ENCODE results near the gene IQSEC3.
"Not testable (repeated sequence)": the region's sequence is repeated elsewhere in the genome, so short reads cannot be mapped to it uniquely, and the experiment has no call there.

The IQSEC3 gene

GRCh38 chr12:72018-72417 is 5.5 kb downstream of the IQSEC3 start:
- H3K27ac ChIP-seq (ENCODE audit: low read length); H3K9ac ChIP-seq (ENCODE audit: low read length in 2 of 2); H3K4me1 ChIP-seq (ENCODE audit: control insufficient read depth, insufficient read depth, low read length); H3K36me3 ChIP-seq (ENCODE audit: control insufficient read depth in 2 of 2, insufficient read depth in 2 of 2, low read length in 2 of 2); H3K9me3 ChIP-seq (ENCODE audit: control insufficient read depth in 2 of 2, low read length in 2 of 2); H3K4me3 ChIP-seq (ENCODE audit: low read length in 2 of 2): not testable (repeated sequence)
- peaks cover 14 to 16% of the 10 kb centered on the region in 2 donors for H3K27me3 ChIP-seq (ENCODE audit: control insufficient read depth in 1 of 2, insufficient read depth in 2 of 2, low read length in 2 of 2)

- H3K27me3 ChIP-seq (ENCODE audit: control insufficient read depth in 1 of 2, insufficient read depth in 2 of 2, low read length in 2 of 2): peaks cover 16 to 20% of the 10 kb centered on the region in 2 donors
- not testable (repeated sequence) for H3K9me3 ChIP-seq (ENCODE audit: control insufficient read depth in 2 of 2, low read length in 2 of 2); H3K4me3 ChIP-seq (ENCODE audit: low read length in 2 of 2); H3K27ac ChIP-seq (ENCODE audit: low read length); H3K9ac ChIP-seq (ENCODE audit: low read length in 2 of 2); H3K4me1 ChIP-seq (ENCODE audit: control insufficient read depth, insufficient read depth, low read length); H3K36me3 ChIP-seq (ENCODE audit: control insufficient read depth in 2 of 2, insufficient read depth in 2 of 2, low read length in 2 of 2)
These were observed 8.0 kb downstream of the IQSEC3 start for GRCh38 chr12:74420-75190.

- not testable (repeated sequence) for H3K9ac ChIP-seq (ENCODE audit: low read length in 2 of 2); H3K4me3 ChIP-seq (ENCODE audit: low read length in 2 of 2); H3K4me1 ChIP-seq (ENCODE audit: control insufficient read depth, insufficient read depth, low read length); H3K36me3 ChIP-seq (ENCODE audit: control insufficient read depth in 2 of 2, insufficient read depth in 2 of 2, low read length in 2 of 2); H3K9me3 ChIP-seq (ENCODE audit: control insufficient read depth in 2 of 2, low read length in 2 of 2); H3K27ac ChIP-seq (ENCODE audit: low read length)
- peaks cover 13 to 20% of the 10 kb centered on the region in 2 donors for H3K27me3 ChIP-seq (ENCODE audit: control insufficient read depth in 1 of 2, insufficient read depth in 2 of 2, low read length in 2 of 2)
These were observed 9.0 kb downstream of the IQSEC3 start for GRCh38 chr12:75541-75940.

GRCh38 chr12:76102-76501 is 9.5 kb downstream of the IQSEC3 start:
- not testable (repeated sequence) for H3K4me1 ChIP-seq (ENCODE audit: control insufficient read depth, insufficient read depth, low read length); H3K9ac ChIP-seq (ENCODE audit: low read length in 2 of 2); H3K4me3 ChIP-seq (ENCODE audit: low read length in 2 of 2); H3K36me3 ChIP-seq (ENCODE audit: control insufficient read depth in 2 of 2, insufficient read depth in 2 of 2, low read length in 2 of 2); H3K9me3 ChIP-seq (ENCODE audit: control insufficient read depth in 2 of 2, low read length in 2 of 2); H3K27ac ChIP-seq (ENCODE audit: low read length)
- H3K27me3 ChIP-seq (ENCODE audit: control insufficient read depth in 1 of 2, insufficient read depth in 2 of 2, low read length in 2 of 2): peaks cover 13 to 20% of the 10 kb centered on the region in 2 donors

- H3K27me3 ChIP-seq (ENCODE audit: control insufficient read depth in 1 of 2, insufficient read depth in 2 of 2, low read length in 2 of 2): peaks cover 17 to 23% of the 10 kb centered on the region in 2 donors
These were observed 10.0 kb downstream of the IQSEC3 start for GRCh38 chr12:76551-76950.

GRCh38 chr12:77101-77719 is 10.6 kb downstream of the IQSEC3 start:
- H3K9ac ChIP-seq (ENCODE audit: low read length in 2 of 2); H3K4me3 ChIP-seq (ENCODE audit: low read length in 2 of 2); H3K4me1 ChIP-seq (ENCODE audit: control insufficient read depth, insufficient read depth, low read length); H3K27ac ChIP-seq (ENCODE audit: low read length); H3K9me3 ChIP-seq (ENCODE audit: control insufficient read depth in 2 of 2, low read length in 2 of 2); H3K36me3 ChIP-seq (ENCODE audit: control insufficient read depth in 2 of 2, insufficient read depth in 2 of 2, low read length in 2 of 2): not testable (repeated sequence)
- H3K27me3 ChIP-seq (ENCODE audit: control insufficient read depth in 1 of 2, insufficient read depth in 2 of 2, low read length in 2 of 2): peaks cover 19 to 24% of the 10 kb centered on the region in 2 donors

More at GRCh38 chr12:76551-76950, 10.0 kb downstream of the IQSEC3 start:
- not testable (repeated sequence) for H3K4me1 ChIP-seq (ENCODE audit: control insufficient read depth, insufficient read depth, low read length); H3K36me3 ChIP-seq (ENCODE audit: control insufficient read depth in 2 of 2, insufficient read depth in 2 of 2, low read length in 2 of 2); H3K4me3 ChIP-seq (ENCODE audit: low read length in 2 of 2); H3K27ac ChIP-seq (ENCODE audit: low read length); H3K9me3 ChIP-seq (ENCODE audit: control insufficient read depth in 2 of 2, low read length in 2 of 2); H3K9ac ChIP-seq (ENCODE audit: low read length in 2 of 2)

- H3K9ac ChIP-seq (ENCODE audit: low read length in 2 of 2); H3K36me3 ChIP-seq (ENCODE audit: control insufficient read depth in 2 of 2, insufficient read depth in 2 of 2, low read length in 2 of 2); H3K4me3 ChIP-seq (ENCODE audit: low read length in 2 of 2); H3K9me3 ChIP-seq (ENCODE audit: control insufficient read depth in 2 of 2, low read length in 2 of 2); H3K27ac ChIP-seq (ENCODE audit: low read length); H3K4me1 ChIP-seq (ENCODE audit: control insufficient read depth, insufficient read depth, low read length): not testable (repeated sequence)
- H3K27me3 ChIP-seq (ENCODE audit: control insufficient read depth in 1 of 2, insufficient read depth in 2 of 2, low read length in 2 of 2): peaks cover 23 to 24% of the 10 kb centered on the region in 2 donors
These were observed 11.3 kb downstream of the IQSEC3 start for GRCh38 chr12:77769-78383.

GRCh38 chr12:78981-79380 is 12.4 kb downstream of the IQSEC3 start:
- peaks cover 24 to 27% of the 10 kb centered on the region in 2 donors for H3K27me3 ChIP-seq (ENCODE audit: control insufficient read depth in 1 of 2, insufficient read depth in 2 of 2, low read length in 2 of 2)

GRCh38 chr12:80681-81190 is 14.2 kb downstream of the IQSEC3 start:
- Histone ChIP-seq H3K4me3 (ENCODE audit: low read length in 2 of 2) (no peak overlapping the region), H3K9me3 (ENCODE audit: control insufficient read depth in 2 of 2, low read length in 2 of 2) (no peaks in the 10 kb centered on the region), H3K9ac (ENCODE audit: low read length in 2 of 2) (no peak overlapping the region), H3K27ac (ENCODE audit: low read length) (no peak overlapping the region), H3K27me3 (ENCODE audit: control insufficient read depth in 1 of 2, insufficient read depth in 2 of 2, low read length in 2 of 2) (peaks cover 27 to 31% of the 10 kb centered on the region in 2 donors), H3K36me3 (ENCODE audit: control insufficient read depth in 2 of 2, insufficient read depth in 2 of 2, low read length in 2 of 2) (no peaks in the 10 kb centered on the region), H3K4me1 (ENCODE audit: control insufficient read depth, insufficient read depth, low read length) (no peaks in the 10 kb centered on the region)

More at GRCh38 chr12:78981-79380, 12.4 kb downstream of the IQSEC3 start:
- H3K9ac ChIP-seq (ENCODE audit: low read length in 2 of 2): no peak overlapping the region
- no peaks in the 10 kb centered on the region for H3K4me1 ChIP-seq (ENCODE audit: control insufficient read depth, insufficient read depth, low read length)
- H3K36me3 ChIP-seq (ENCODE audit: control insufficient read depth in 2 of 2, insufficient read depth in 2 of 2, low read length in 2 of 2): no peaks in the 10 kb centered on the region
- no peaks in the 10 kb centered on the region for H3K9me3 ChIP-seq (ENCODE audit: control insufficient read depth in 2 of 2, low read length in 2 of 2)
- H3K4me3 ChIP-seq (ENCODE audit: low read length in 2 of 2): no peak overlapping the region
- no peak overlapping the region for H3K27ac ChIP-seq (ENCODE audit: low read length)

- H3K36me3 ChIP-seq (ENCODE audit: control insufficient read depth in 2 of 2, insufficient read depth in 2 of 2, low read length in 2 of 2): no peaks in the 10 kb centered on the region
- no peak overlapping the region for H3K4me3 ChIP-seq (ENCODE audit: low read length in 2 of 2)
- H3K27me3 ChIP-seq (ENCODE audit: control insufficient read depth in 1 of 2, insufficient read depth in 2 of 2, low read length in 2 of 2): peaks cover 20 to 28% of the 10 kb centered on the region in 2 donors
- H3K4me1 ChIP-seq (ENCODE audit: control insufficient read depth, insufficient read depth, low read length): no peaks in the 10 kb centered on the region
- no peak overlapping the region for H3K9ac ChIP-seq (ENCODE audit: low read length in 2 of 2)
- H3K27ac ChIP-seq (ENCODE audit: low read length): no peak overlapping the region
- H3K9me3 ChIP-seq (ENCODE audit: control insufficient read depth in 2 of 2, low read length in 2 of 2): no peaks in the 10 kb centered on the region
These were observed 16.2 kb downstream of the IQSEC3 start for GRCh38 chr12:82740-83139.

Data from stomach smooth muscle (tissue), 2 donors.